Fibroblast of skin of abdomen (primary cell): ENCODE data around the gene RAB36.
"Not testable (repeated sequence)": the region's sequence is repeated elsewhere in the genome, so short reads cannot be mapped to it uniquely, and the experiment has no call there.

Experiments used
- DNase-seq: peaks from one replicate; pipeline ENCODE4 v3.0.0-alpha.2; 2013

The RAB36 gene

GRCh38 chr22:23121000-23121421, 24.3 kb upstream of the RAB36 start:
- DNase-seq, result no peak

- DNase-seq, result no peak
Observed at GRCh38 chr22:23121424-23121823, 23.9 kb upstream of the RAB36 start.

- no peak for DNase-seq
Observed at GRCh38 chr22:23122216-23122957, 22.9 kb upstream of the RAB36 start.

GRCh38 chr22:23122992-23123803, 22.1 kb upstream of the RAB36 start:
- DNase-seq, result no peak

GRCh38 chr22:23123804-23124254, 21.4 kb upstream of the RAB36 start:
- no peak for DNase-seq

- DNase-seq, result no peak
Observed at GRCh38 chr22:23124611-23125511, 20.4 kb upstream of the RAB36 start.

- DNase-seq, result no peak
Observed at GRCh38 chr22:23125512-23126103, 19.7 kb upstream of the RAB36 start.

- no peak for DNase-seq
Observed at GRCh38 chr22:23126165-23127054, 18.9 kb upstream of the RAB36 start.

GRCh38 chr22:23127055-23127756, 18.1 kb upstream of the RAB36 start:
- DNase-seq, result no peak

- DNase-seq, result no peak
Observed at GRCh38 chr22:23127788-23128187, 17.5 kb upstream of the RAB36 start.

- peak; percentile 75 for DNase-seq
Observed at GRCh38 chr22:23128269-23129108, 16.8 kb upstream of the RAB36 start.

- no peak for DNase-seq
Observed at GRCh38 chr22:23129149-23129548, 16.1 kb upstream of the RAB36 start.

- no peak for DNase-seq
Observed at GRCh38 chr22:23130697-23131096, 14.6 kb upstream of the RAB36 start.

- no peak for DNase-seq
Observed at GRCh38 chr22:23131931-23132330, 13.3 kb upstream of the RAB36 start.

GRCh38 chr22:23132376-23133091, 12.7 kb upstream of the RAB36 start:
- no peak for DNase-seq

- DNase-seq, result no peak
Observed at GRCh38 chr22:23133922-23134321, 11.4 kb upstream of the RAB36 start.

GRCh38 chr22:23136991-23137390, 8.3 kb upstream of the RAB36 start:
- not testable (repeated sequence) for DNase-seq

GRCh38 chr22:23137468-23137867, 7.8 kb upstream of the RAB36 start:
- DNase-seq, result no peak
